ENCODE data around the gene ALDOA. TPM values are rescaled to one million over a fixed set of nuclear protein-coding genes. Genes with fewer than 3 reads are reported as not detected.

The ALDOA gene
- polyA plus RNA-seq, 1 experiment: 1,788 TPM

- Histone ChIP-seq H3K36me3 (ENCODE audit: control insufficient read depth, insufficient read depth, low read length) (no peaks in the 10 kb centered on the region), H3K4me3 (ENCODE audit: low read depth, low read length) (no peak overlapping the region), H3K27me3 (ENCODE audit: control insufficient read depth, insufficient read depth, low read length) (peaks cover 31% of the 10 kb centered on the region)
- ChIA-PET POLR2A (no interaction called here), CTCF (no interaction called here)
- DNase-seq (ENCODE audit: low read depth): no peak
- no peak for TF ChIP-seq CTCF (IDR thresholded peaks at IDR 0.05; ENCODE audit: insufficient read depth, low read depth, low read length)
Measured at GRCh38 chr16:30026449-30026848, 39.1 kb upstream of the ALDOA start.

GRCh38 chr16:30027588-30028437, 37.7 kb upstream of the ALDOA start:
- ChIA-PET POLR2A (no interaction called here), CTCF (interaction anchor here (0.6 to 1.1 kb wide), 3 partner anchors 11 to 327 kb away, joined by 3 to 4 read pairs (median 3); no protein-coding TSS in a partner anchor)
- DNase-seq (ENCODE audit: low read depth): no peak
- no peak overlapping the region for H3K4me3 ChIP-seq (ENCODE audit: low read depth, low read length)
- TF ChIP-seq CTCF (IDR thresholded peaks at IDR 0.05; ENCODE audit: insufficient read depth, low read depth, low read length): no peak
- H3K27me3 ChIP-seq (ENCODE audit: control insufficient read depth, insufficient read depth, low read length): peaks cover 35% of the 10 kb centered on the region
- no peaks in the 10 kb centered on the region for H3K36me3 ChIP-seq (ENCODE audit: control insufficient read depth, insufficient read depth, low read length)

- no peak overlapping the region for H3K4me3 ChIP-seq (ENCODE audit: low read depth, low read length)
- DNase-seq (ENCODE audit: low read depth): no peak
- TF ChIP-seq CTCF (IDR thresholded peaks at IDR 0.05; ENCODE audit: insufficient read depth, low read depth, low read length): no peak
- H3K36me3 ChIP-seq (ENCODE audit: control insufficient read depth, insufficient read depth, low read length): no peaks in the 10 kb centered on the region
- CTCF ChIA-PET: interaction anchor here (0.6 to 1.1 kb wide), 2 partner anchors 11 to 224 kb away, joined by 3 to 4 read pairs; no protein-coding TSS in a partner anchor
- peaks cover 34% of the 10 kb centered on the region for H3K27me3 ChIP-seq (ENCODE audit: control insufficient read depth, insufficient read depth, low read length)
- POLR2A ChIA-PET: no interaction called here
Measured at GRCh38 chr16:30028438-30029076, 37.0 kb upstream of the ALDOA start.

GRCh38 chr16:30030011-30030685, 35.4 kb upstream of the ALDOA start:
- DNase-seq (ENCODE audit: low read depth): no peak
- TF ChIP-seq CTCF (IDR thresholded peaks at IDR 0.05; ENCODE audit: insufficient read depth, low read depth, low read length): no peak
- H3K4me3 ChIP-seq (ENCODE audit: low read depth, low read length): no peak overlapping the region
- H3K36me3 ChIP-seq (ENCODE audit: control insufficient read depth, insufficient read depth, low read length): no peaks in the 10 kb centered on the region
- H3K27me3 ChIP-seq (ENCODE audit: control insufficient read depth, insufficient read depth, low read length): peaks cover 32% of the 10 kb centered on the region
- ChIA-PET CTCF (interaction anchor here (1.4 to 6.0 kb wide), 3 partner anchors 13 to 29 kb away, joined by 4 to 46 read pairs (median 29); a partner anchor contains a TSS), POLR2A (no interaction called here)
